ENCODE data around the gene SORCS2. TPM values are rescaled to one million over a fixed set of nuclear protein-coding genes. Genes with fewer than 3 reads are reported as not detected.

Gene SORCS2
- polyA plus RNA-seq, 3 donors = 0.46 to 0.55 TPM; not detected in 1

GRCh38 chr4:7530932-7531639 is 338.7 kb downstream of the SORCS2 start:
- Mint-ChIP-seq H3K27ac (no peak overlapping the region), H3K4me3 (no peak overlapping the region), H3K27me3 (ENCODE audit: low read depth in 3 of 3) (peaks cover 17 to 20% (median 17%) of the 10 kb centered on the region in 3 donors), H3K9me3 (peaks cover 2 to 15% (median 5%) of the 10 kb centered on the region in 7 donors), H3K4me1 (no peaks in the 10 kb centered on the region), H3K36me3 (no peaks in the 10 kb centered on the region)
- Histone ChIP-seq H2AFZ (ENCODE audit: insufficient read depth, low read depth, low read length, poor library complexity, severe bottlenecking) (no peak overlapping the region), H4K20me1 (ENCODE audit: insufficient read depth, low read length) (no peaks in the 10 kb centered on the region), H3K36me3 (replicated peaks in 1 of 2; ENCODE audit: control insufficient read depth in 1 of 2, insufficient read depth in 2 of 2, low read length in 2 of 2) (no peaks in the 10 kb centered on the region), H3K4me2 (replicated peaks; ENCODE audit: extremely low read depth, low read length, poor library complexity, severe bottlenecking) (no peak overlapping the region), H3K4me3 (replicated peaks in 1 of 3; ENCODE audit: low read depth in 2 of 3, low read length in 3 of 3) (no peak overlapping the region), H3K9ac (ENCODE audit: insufficient read depth, low read length, poor library complexity, severe bottlenecking) (no peak overlapping the region), H3K4me1 (ENCODE audit: control insufficient read depth in 1 of 2, insufficient read depth in 2 of 2, low read length in 2 of 2) (no peaks in the 10 kb centered on the region), H3K79me2 (ENCODE audit: insufficient read depth, low read length) (no peaks in the 10 kb centered on the region), H3K27me3 (ENCODE audit: control insufficient read depth in 2 of 2, insufficient read depth in 2 of 2, low read length in 2 of 2) (no peaks in the 10 kb centered on the region), H3K27ac (ENCODE audit: low read depth in 1 of 2, low read length in 2 of 2) (no peak overlapping the region), H3K9me3 (replicated peaks in 1 of 2; ENCODE audit: control insufficient read depth in 1 of 2, insufficient read depth in 1 of 2, low read length in 2 of 2) (peaks cover 0 to 9% of the 10 kb centered on the region in 2 donors)
- 86% methylated on average over 11 of the region's 17 CpGs for WGBS (ENCODE audit: insufficient coverage)
- no peak for TF ChIP-seq CTCF (IDR thresholded peaks at IDR 0.05)
- intact Hi-C loops (cut with micrococcal nuclease) = loop anchor here in 1 of 2 donors (10.0 kb wide), 1 partner anchor 124 kb away; no protein-coding TSS in a partner anchor
- no peak for DNase-seq

GRCh38 chr4:7531640-7531994 is 339.3 kb downstream of the SORCS2 start:
- Mint-ChIP-seq H3K27me3 (ENCODE audit: low read depth in 3 of 3) (peaks cover 17 to 20% (median 17%) of the 10 kb centered on the region in 3 donors), H3K27ac (no peak overlapping the region), H3K4me3 (no peak overlapping the region), H3K4me1 (no peaks in the 10 kb centered on the region), H3K36me3 (no peaks in the 10 kb centered on the region), H3K9me3 (peaks cover 2 to 15% (median 5%) of the 10 kb centered on the region in 7 donors)
- Histone ChIP-seq H3K9me3 (replicated peaks in 1 of 2; ENCODE audit: control insufficient read depth in 1 of 2, insufficient read depth in 1 of 2, low read length in 2 of 2) (peaks cover 0 to 9% of the 10 kb centered on the region in 2 donors), H3K4me2 (replicated peaks; ENCODE audit: extremely low read depth, low read length, poor library complexity, severe bottlenecking) (no peak overlapping the region), H3K79me2 (ENCODE audit: insufficient read depth, low read length) (no peaks in the 10 kb centered on the region), H3K4me1 (ENCODE audit: control insufficient read depth in 1 of 2, insufficient read depth in 2 of 2, low read length in 2 of 2) (no peaks in the 10 kb centered on the region), H3K27me3 (ENCODE audit: control insufficient read depth in 2 of 2, insufficient read depth in 2 of 2, low read length in 2 of 2) (no peaks in the 10 kb centered on the region), H2AFZ (ENCODE audit: insufficient read depth, low read depth, low read length, poor library complexity, severe bottlenecking) (no peak overlapping the region), H3K36me3 (replicated peaks in 1 of 2; ENCODE audit: control insufficient read depth in 1 of 2, insufficient read depth in 2 of 2, low read length in 2 of 2) (no peaks in the 10 kb centered on the region), H3K4me3 (replicated peaks in 1 of 3; ENCODE audit: low read depth in 2 of 3, low read length in 3 of 3) (no peak overlapping the region), H3K9ac (ENCODE audit: insufficient read depth, low read length, poor library complexity, severe bottlenecking) (no peak overlapping the region), H3K27ac (ENCODE audit: low read depth in 1 of 2, low read length in 2 of 2) (no peak overlapping the region), H4K20me1 (ENCODE audit: insufficient read depth, low read length) (no peaks in the 10 kb centered on the region)
- WGBS (ENCODE audit: insufficient coverage) = 80% methylated on average over 2 of the region's 8 CpGs
- no peak for DNase-seq
- intact Hi-C loops (cut with micrococcal nuclease) = loop anchor here in 1 of 2 donors (10.0 kb wide), 1 partner anchor 123 kb away; no protein-coding TSS in a partner anchor
- TF ChIP-seq CTCF (IDR thresholded peaks at IDR 0.05) = no peak

All from CD14-positive monocyte (primary cell).